ENCODE results near the gene IPCEF1. TPM values are rescaled to one million over a fixed set of nuclear protein-coding genes. Genes with fewer than 3 reads are reported as not detected.

Gene IPCEF1
- total RNA-seq, 1 donor from 2014 or later = 0.61 TPM

GRCh38 chr6:154134471-154135147 lies 222.0 kb downstream of the IPCEF1 start:
- no peaks in the 10 kb centered on the region for H3K36me3 Mint-ChIP-seq (ENCODE audit: unreplicated experiment)
- no peaks in the 10 kb centered on the region for H3K4me1 Mint-ChIP-seq (ENCODE audit: low read depth, unreplicated experiment)
- DNase-seq = no peak
- no peak overlapping the region for H3K4me3 Mint-ChIP-seq (ENCODE audit: unreplicated experiment)
- no peaks in the 10 kb centered on the region for H3K27me3 Mint-ChIP-seq (ENCODE audit: unreplicated experiment)
- H3K27ac Mint-ChIP-seq (ENCODE audit: unreplicated experiment) = no peak overlapping the region
- TF ChIP-seq, protein P1, sequence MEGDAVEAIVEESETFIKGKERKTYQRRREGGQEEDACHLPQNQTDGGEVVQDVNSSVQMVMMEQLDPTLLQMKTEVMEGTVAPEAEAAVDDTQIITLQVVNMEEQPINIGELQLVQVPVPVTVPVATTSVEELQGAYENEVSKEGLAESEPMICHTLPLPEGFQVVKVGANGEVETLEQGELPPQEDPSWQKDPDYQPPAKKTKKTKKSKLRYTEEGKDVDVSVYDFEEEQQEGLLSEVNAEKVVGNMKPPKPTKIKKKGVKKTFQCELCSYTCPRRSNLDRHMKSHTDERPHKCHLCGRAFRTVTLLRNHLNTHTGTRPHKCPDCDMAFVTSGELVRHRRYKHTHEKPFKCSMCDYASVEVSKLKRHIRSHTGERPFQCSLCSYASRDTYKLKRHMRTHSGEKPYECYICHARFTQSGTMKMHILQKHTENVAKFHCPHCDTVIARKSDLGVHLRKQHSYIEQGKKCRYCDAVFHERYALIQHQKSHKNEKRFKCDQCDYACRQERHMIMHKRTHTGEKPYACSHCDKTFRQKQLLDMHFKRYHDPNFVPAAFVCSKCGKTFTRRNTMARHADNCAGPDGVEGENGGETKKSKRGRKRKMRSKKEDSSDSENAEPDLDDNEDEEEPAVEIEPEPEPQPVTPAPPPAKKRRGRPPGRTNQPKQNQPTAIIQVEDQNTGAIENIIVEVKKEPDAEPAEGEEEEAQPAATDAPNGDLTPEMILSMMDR (IDR thresholded peaks at IDR 0.05; ENCODE audit: partially characterized antibody, unreplicated experiment) = no peak
- H3K9me3 Mint-ChIP-seq (ENCODE audit: unreplicated experiment) = no peaks in the 10 kb centered on the region

DNA sequence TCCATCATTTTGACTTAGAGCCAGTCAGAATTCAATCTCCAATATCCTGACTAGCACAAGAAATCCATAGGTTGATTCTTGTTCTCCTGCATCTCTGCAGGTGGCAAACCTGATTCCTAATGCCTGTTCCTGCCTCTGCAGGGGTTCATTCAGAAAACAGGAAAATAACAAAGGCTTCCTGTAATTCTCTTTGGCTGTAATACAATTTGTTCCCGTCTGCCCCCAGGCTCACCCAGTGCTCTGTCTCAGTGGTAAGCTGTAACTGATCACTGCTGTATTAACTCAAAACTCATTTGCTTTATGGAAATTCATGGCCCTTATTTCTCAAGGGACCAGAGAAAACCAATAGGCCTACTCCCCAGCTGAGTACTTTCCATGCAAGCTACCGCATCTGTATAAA lies 228.9 kb downstream of the IPCEF1 start:
- Mint-ChIP-seq H3K36me3 (ENCODE audit: unreplicated experiment) (no peaks in the 10 kb centered on the region), H3K27me3 (ENCODE audit: unreplicated experiment) (peaks cover 3% of the 10 kb centered on the region), H3K4me1 (ENCODE audit: low read depth, unreplicated experiment) (peaks cover 10% of the 10 kb centered on the region), H3K9me3 (ENCODE audit: unreplicated experiment) (no peaks in the 10 kb centered on the region), H3K4me3 (ENCODE audit: unreplicated experiment) (no peak overlapping the region), H3K27ac (ENCODE audit: unreplicated experiment) (no peak overlapping the region)
- no peak for DNase-seq
- TF ChIP-seq, protein P1 (IDR thresholded peaks at IDR 0.05; ENCODE audit: partially characterized antibody, unreplicated experiment) = no peak

- no peak overlapping the region for H3K4me3 Mint-ChIP-seq (ENCODE audit: unreplicated experiment)
- H3K27ac Mint-ChIP-seq (ENCODE audit: unreplicated experiment) = no peak overlapping the region
- H3K4me1 Mint-ChIP-seq (ENCODE audit: low read depth, unreplicated experiment) = peaks cover 10% of the 10 kb centered on the region
- TF ChIP-seq, protein P1 (IDR thresholded peaks at IDR 0.05; ENCODE audit: partially characterized antibody, unreplicated experiment) = no peak
- no peaks in the 10 kb centered on the region for H3K9me3 Mint-ChIP-seq (ENCODE audit: unreplicated experiment)
- no peaks in the 10 kb centered on the region for H3K36me3 Mint-ChIP-seq (ENCODE audit: unreplicated experiment)
- DNase-seq = no peak
- H3K27me3 Mint-ChIP-seq (ENCODE audit: unreplicated experiment) = peaks cover 3% of the 10 kb centered on the region
These were observed 231.2 kb downstream of the IPCEF1 start for GRCh38 chr6:154125421-154125820.

GRCh38 chr6:154123155-154123956 lies 233.2 kb downstream of the IPCEF1 start:
- no peaks in the 10 kb centered on the region for H3K9me3 Mint-ChIP-seq (ENCODE audit: unreplicated experiment)
- H3K4me1 Mint-ChIP-seq (ENCODE audit: low read depth, unreplicated experiment) = peaks cover 8% of the 10 kb centered on the region
- TF ChIP-seq, protein P1 (IDR thresholded peaks at IDR 0.05; ENCODE audit: partially characterized antibody, unreplicated experiment) = no peak
- H3K36me3 Mint-ChIP-seq (ENCODE audit: unreplicated experiment) = no peaks in the 10 kb centered on the region
- H3K27me3 Mint-ChIP-seq (ENCODE audit: unreplicated experiment) = peaks cover 3% of the 10 kb centered on the region
- H3K4me3 Mint-ChIP-seq (ENCODE audit: unreplicated experiment) = no peak overlapping the region
- H3K27ac Mint-ChIP-seq (ENCODE audit: unreplicated experiment) = no peak overlapping the region
- no peak for DNase-seq

All from glutamatergic neuron (in vitro differentiated cells).